BE2C (cell line): Measurements from ENCODE around the gene C1QTNF1.

Experiments used
- DNase-seq: peaks from one replicate; pipeline ENCODE4 v3.0.0-alpha.2; 2020
- H3K27me3 ChIP-seq: fragments of 250-450 bp; sonication (Bioruptor Pico); 2 replicates; pipeline ENCODE4 v1.5.1; 2020; ENCODE audit warnings: mild to moderate bottlenecking
- H3K36me3 ChIP-seq: fragments of 250-450 bp; sonication (Bioruptor Pico); 2 replicates; pipeline ENCODE4 v1.5.1; 2020; ENCODE audit warnings: mild to moderate bottlenecking
- H3K4me1 ChIP-seq: fragments of 250-450 bp; sonication (Bioruptor Pico); 2 replicates; pipeline ENCODE4 v1.5.1; 2020
- H3K4me3 ChIP-seq: 2 replicates; pipeline ENCODE4 v1.5.1; 2011; ENCODE audit warnings: low read depth, low read length
- H3K9me3 ChIP-seq: fragments of 250-450 bp; sonication (Bioruptor Pico); 2 replicates; pipeline ENCODE4 v1.5.1; 2020
- TF ChIP-seq, protein P1 (sequence below): IDR thresholded peaks from 2 replicates; pipeline ENCODE4 v1.5.1; 2012; ENCODE audit warnings: mild to moderate bottlenecking, low read depth, low read length

C1QTNF1 gene

DNA sequence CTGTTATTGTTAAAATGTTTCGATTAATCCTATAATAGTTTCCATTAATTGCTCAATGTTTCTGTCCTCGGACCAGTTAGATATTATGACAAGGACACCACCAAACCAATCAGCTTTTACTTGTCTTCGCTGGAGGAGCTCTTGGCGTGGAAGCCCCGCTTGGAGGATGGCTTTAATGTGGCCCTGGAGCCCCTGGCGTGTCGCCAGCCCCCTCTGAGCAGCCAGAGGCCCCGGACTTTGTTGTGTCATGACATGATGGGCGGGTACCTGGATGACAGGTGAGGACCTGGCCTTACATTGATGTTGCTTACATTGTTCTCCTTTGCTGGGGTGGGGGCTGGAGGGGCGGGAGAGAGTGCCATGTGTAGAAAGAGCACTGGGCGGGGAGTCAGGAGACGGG is 53.6 kb downstream of the C1QTNF1 start:
- Histone ChIP-seq H3K27me3 (no peaks in the 10 kb centered on the region), H3K36me3 (peaks cover 7% of the 10 kb centered on the region), H3K9me3 (no peaks in the 10 kb centered on the region), H3K4me3 (no peak overlapping the region), H3K4me1 (peaks cover 9% of the 10 kb centered on the region)
- TF ChIP-seq, protein P1, sequence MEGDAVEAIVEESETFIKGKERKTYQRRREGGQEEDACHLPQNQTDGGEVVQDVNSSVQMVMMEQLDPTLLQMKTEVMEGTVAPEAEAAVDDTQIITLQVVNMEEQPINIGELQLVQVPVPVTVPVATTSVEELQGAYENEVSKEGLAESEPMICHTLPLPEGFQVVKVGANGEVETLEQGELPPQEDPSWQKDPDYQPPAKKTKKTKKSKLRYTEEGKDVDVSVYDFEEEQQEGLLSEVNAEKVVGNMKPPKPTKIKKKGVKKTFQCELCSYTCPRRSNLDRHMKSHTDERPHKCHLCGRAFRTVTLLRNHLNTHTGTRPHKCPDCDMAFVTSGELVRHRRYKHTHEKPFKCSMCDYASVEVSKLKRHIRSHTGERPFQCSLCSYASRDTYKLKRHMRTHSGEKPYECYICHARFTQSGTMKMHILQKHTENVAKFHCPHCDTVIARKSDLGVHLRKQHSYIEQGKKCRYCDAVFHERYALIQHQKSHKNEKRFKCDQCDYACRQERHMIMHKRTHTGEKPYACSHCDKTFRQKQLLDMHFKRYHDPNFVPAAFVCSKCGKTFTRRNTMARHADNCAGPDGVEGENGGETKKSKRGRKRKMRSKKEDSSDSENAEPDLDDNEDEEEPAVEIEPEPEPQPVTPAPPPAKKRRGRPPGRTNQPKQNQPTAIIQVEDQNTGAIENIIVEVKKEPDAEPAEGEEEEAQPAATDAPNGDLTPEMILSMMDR = no peak
- no peak for DNase-seq

DNA sequence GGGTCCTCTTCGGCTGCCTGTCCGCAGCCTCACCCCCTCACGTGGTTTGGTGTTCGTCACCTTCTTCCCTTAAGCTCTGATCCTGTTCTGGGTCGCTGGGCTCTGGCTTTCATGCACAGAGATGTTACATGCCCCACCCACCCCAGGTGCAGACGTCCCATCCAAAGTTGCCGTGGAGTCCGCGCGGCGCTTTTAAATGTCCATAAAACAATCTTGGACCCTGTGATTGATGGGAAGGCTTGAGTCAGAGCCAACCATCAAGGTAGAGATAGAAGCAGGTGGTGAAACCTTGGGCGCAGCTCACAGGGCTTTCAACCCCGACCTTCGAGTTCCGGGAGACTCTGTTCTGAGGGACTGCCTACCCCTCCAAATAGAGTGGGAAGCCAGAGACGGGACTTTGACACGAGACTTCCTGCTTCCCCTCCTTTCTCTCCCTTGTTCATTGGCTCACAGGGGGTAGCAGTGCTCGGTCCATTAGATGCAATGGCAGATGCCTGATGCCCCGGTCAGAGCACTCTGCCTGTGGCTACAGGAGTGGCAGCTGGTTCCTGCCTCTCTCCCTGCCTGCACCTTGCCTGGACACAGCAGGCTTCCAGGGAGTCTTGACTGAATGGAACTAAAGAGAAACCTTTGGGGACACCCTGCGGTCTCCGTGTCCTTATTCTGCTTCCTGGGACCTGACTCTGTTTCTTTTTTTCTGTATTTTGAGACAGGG is 54.7 kb downstream of the C1QTNF1 start:
- Histone ChIP-seq H3K4me3 (no peak overlapping the region), H3K4me1 (peaks cover 12% of the 10 kb centered on the region), H3K27me3 (no peaks in the 10 kb centered on the region), H3K9me3 (no peaks in the 10 kb centered on the region), H3K36me3 (peaks cover 7% of the 10 kb centered on the region)
- TF ChIP-seq, protein P1 = no peak
- no peak for DNase-seq

DNA sequence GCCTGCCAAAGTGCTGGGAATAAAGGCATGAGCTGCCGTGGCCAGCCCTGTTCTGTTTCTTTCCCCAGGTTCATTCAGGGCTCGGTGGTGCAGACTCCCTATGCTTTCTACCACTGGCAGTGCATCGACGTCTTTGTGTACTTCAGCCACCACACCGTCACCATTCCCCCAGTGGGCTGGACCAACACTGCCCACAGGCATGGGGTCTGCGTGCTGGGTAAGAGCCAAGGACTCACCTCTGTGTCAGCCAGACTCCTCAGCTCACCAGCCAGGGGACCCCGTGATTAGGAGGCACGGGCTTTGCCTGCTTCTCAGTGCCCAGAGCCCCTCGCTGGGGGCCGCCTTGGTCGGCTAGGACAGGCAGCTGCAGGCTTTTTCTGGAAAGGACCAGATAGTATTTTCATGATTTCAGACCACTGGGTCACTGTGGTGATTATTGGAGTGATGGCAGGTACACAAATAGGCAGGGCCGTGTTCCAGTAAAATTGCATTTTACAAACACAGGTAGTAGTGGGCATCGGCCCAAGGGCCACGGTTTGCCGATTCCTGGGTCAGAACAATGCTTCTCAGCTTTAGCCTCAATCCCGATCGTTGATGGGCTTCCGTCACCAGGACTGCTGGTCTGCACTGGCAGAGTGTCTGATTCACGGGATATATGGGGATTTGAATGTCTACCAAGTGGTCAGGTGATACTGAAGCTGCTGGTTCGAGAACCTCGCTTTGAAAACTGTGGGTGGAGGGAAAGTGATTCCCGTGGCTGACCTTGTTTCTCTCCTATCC is 55.6 kb downstream of the C1QTNF1 start:
- no peak overlapping the region for H3K4me3 ChIP-seq
- TF ChIP-seq, protein P1 = no peak
- peaks cover 10% of the 10 kb centered on the region for H3K4me1 ChIP-seq
- no peak for DNase-seq
- H3K27me3 ChIP-seq = no peaks in the 10 kb centered on the region
- peaks cover 7% of the 10 kb centered on the region for H3K36me3 ChIP-seq
- no peaks in the 10 kb centered on the region for H3K9me3 ChIP-seq

DNA sequence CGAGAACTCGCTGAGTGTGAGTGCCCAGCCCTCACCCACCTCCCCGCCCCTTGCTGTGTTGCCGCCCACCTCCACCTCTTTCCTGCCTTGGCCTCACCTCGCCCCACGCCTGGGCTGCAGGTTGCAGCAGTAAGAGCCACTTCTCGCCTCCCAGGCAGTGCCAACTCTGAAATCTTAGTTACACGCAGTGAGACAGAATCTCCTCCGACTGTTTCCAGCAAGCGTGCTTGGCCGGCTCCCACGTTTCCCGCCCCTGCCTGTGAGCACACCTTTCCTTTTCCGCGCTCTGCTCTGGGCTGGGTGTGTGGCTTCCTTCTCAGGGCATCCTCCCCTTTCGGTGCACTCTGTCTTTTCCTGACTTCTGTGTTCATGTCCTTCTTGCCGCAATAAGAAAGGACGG is 56.4 kb downstream of the C1QTNF1 start:
- H3K4me1 ChIP-seq = peaks cover 10% of the 10 kb centered on the region
- no peaks in the 10 kb centered on the region for H3K27me3 ChIP-seq
- peaks cover 7% of the 10 kb centered on the region for H3K36me3 ChIP-seq
- TF ChIP-seq, protein P1 = no peak
- no peak for DNase-seq
- no peaks in the 10 kb centered on the region for H3K9me3 ChIP-seq
- no peak overlapping the region for H3K4me3 ChIP-seq

DNA sequence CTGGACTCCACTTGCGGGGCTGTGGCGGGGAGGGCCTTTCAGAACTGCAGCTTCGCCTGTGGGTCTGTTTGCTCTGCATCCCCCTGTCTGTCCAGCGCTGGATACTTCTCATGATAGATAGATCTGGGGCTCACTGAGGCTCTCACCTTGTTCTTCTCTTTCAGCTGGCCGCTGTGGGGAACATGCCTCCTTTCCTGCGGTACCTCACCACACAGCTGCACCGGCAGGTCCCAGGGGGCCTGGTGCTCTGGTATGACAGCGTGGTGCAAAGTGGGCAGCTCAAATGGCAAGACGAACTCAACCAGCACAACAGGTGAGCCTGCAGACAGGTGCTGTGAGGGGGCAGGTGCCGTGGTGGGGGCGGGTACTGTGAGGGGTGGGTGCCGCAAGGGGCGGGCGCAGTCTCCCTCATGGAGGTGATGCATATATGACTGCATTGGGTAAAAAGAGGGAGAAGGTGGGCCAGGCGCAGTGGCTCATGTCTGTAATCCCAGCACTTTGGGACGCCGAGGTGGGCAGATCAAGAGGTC is 56.9 kb downstream of the C1QTNF1 start:
- Histone ChIP-seq H3K4me3 (no peak overlapping the region), H3K4me1 (peaks cover 10% of the 10 kb centered on the region), H3K36me3 (peaks cover 7% of the 10 kb centered on the region), H3K27me3 (no peaks in the 10 kb centered on the region), H3K9me3 (no peaks in the 10 kb centered on the region)
- DNase-seq = no peak
- TF ChIP-seq, protein P1 = no peak
